ENCODE results near the gene TTC34.
A peak's percentile ranks its signal among the peaks of the same experiment; 100 is the strongest.

Gene TTC34

GRCh38 chr1:2821373-2821955, 20.0 kb upstream of the TTC34 start:
- Histone ChIP-seq H4K8ac (ENCODE audit: low read depth, low read length) (no peak overlapping the region), H3K4me1 (ENCODE audit: control insufficient read depth in 2 of 2, insufficient read depth in 1 of 2, low read depth in 1 of 2, low read length in 2 of 2) (no peaks in the 10 kb centered on the region), H4K91ac (ENCODE audit: low read depth, low read length, poor library complexity) (no peak overlapping the region), H3K36me3 (replicated peaks in 1 of 2; ENCODE audit: control insufficient read depth in 2 of 2, insufficient read depth in 2 of 2, low read length in 2 of 2) (no peaks in the 10 kb centered on the region), H3K4me2 (ENCODE audit: insufficient read depth, low read length, poor library complexity, severe bottlenecking) (no peak overlapping the region), H3K23ac (ENCODE audit: low read depth, low read length, poor library complexity) (peak overlapping the region; percentile 9), H3K27me3 (ENCODE audit: control insufficient read depth in 3 of 3, insufficient read depth in 3 of 3, low read depth in 1 of 3, low read length in 3 of 3) (peaks cover 0 to 30% (median 0%) of the 10 kb centered on the region in 3 experiments), H3K14ac (ENCODE audit: low read length) (no peak overlapping the region), H2AFZ (ENCODE audit: low read length) (no peak overlapping the region), H3K27ac (replicated peaks; ENCODE audit: low read length) (no peak overlapping the region), H3K4me3 (ENCODE audit: low read length in 2 of 2) (no peak overlapping the region), H3K9me3 (replicated peaks in 1 of 2; ENCODE audit: control insufficient read depth in 2 of 2, insufficient read depth in 1 of 2, low read depth in 1 of 2, low read length in 2 of 2) (peaks cover 0 to 18% of the 10 kb centered on the region in 2 donors), H3K79me1 (ENCODE audit: low read depth, low read length) (no peaks in the 10 kb centered on the region), H3K9ac (ENCODE audit: low read depth, low read length, poor library complexity) (no peak overlapping the region), H2BK5ac (ENCODE audit: low read length) (no peak overlapping the region), H2BK120ac (ENCODE audit: low read depth, low read length) (no peak overlapping the region), H3K4ac (ENCODE audit: low read length) (no peak overlapping the region), H2AK5ac (ENCODE audit: low read depth, low read length) (peak overlapping the region; percentile 91), H2BK15ac (ENCODE audit: low read length) (peak overlapping the region; percentile 63), H2BK12ac (ENCODE audit: low read length) (no peak overlapping the region), H3K18ac (ENCODE audit: low read length) (peak overlapping the region; percentile 27)
- no peak for DNase-seq (ENCODE audit: low spot score)
- WGBS, 2 donors (ENCODE audit: extremely low coverage in 2 of 2, insufficient read length in 2 of 2, insufficient replicate concordance in 1 of 2), result no CpG with 5 or more reads among the region's 17 CpGs

GRCh38 chr1:2820731-2821372, 19.4 kb upstream of the TTC34 start:
- Histone ChIP-seq H2AK5ac (ENCODE audit: low read depth, low read length) (peak overlapping the region; percentile 91), H4K8ac (ENCODE audit: low read depth, low read length) (peak overlapping the region; percentile 25), H3K14ac (ENCODE audit: low read length) (no peak overlapping the region), H2BK15ac (ENCODE audit: low read length) (peak overlapping the region; percentile 63), H3K9ac (ENCODE audit: low read depth, low read length, poor library complexity) (no peak overlapping the region), H2BK12ac (ENCODE audit: low read length) (no peak overlapping the region), H3K36me3 (replicated peaks in 1 of 2; ENCODE audit: control insufficient read depth in 2 of 2, insufficient read depth in 2 of 2, low read length in 2 of 2) (no peaks in the 10 kb centered on the region), H2BK5ac (ENCODE audit: low read length) (no peak overlapping the region), H3K4me2 (ENCODE audit: insufficient read depth, low read length, poor library complexity, severe bottlenecking) (no peak overlapping the region), H4K91ac (ENCODE audit: low read depth, low read length, poor library complexity) (peak overlapping the region; percentile 19), H3K27me3 (ENCODE audit: control insufficient read depth in 3 of 3, insufficient read depth in 3 of 3, low read depth in 1 of 3, low read length in 3 of 3) (peaks cover 0 to 27% (median 0%) of the 10 kb centered on the region in 3 experiments), H3K4me1 (ENCODE audit: control insufficient read depth in 2 of 2, insufficient read depth in 1 of 2, low read depth in 1 of 2, low read length in 2 of 2) (no peaks in the 10 kb centered on the region), H2BK120ac (ENCODE audit: low read depth, low read length) (no peak overlapping the region), H3K79me1 (ENCODE audit: low read depth, low read length) (no peaks in the 10 kb centered on the region), H3K4me3 (ENCODE audit: low read length in 2 of 2) (no peak overlapping the region), H3K18ac (ENCODE audit: low read length) (peak overlapping the region; percentile 27), H3K4ac (ENCODE audit: low read length) (no peak overlapping the region), H3K9me3 (replicated peaks in 1 of 2; ENCODE audit: control insufficient read depth in 2 of 2, insufficient read depth in 1 of 2, low read depth in 1 of 2, low read length in 2 of 2) (peaks cover 0 to 15% of the 10 kb centered on the region in 2 donors), H3K27ac (replicated peaks; ENCODE audit: low read length) (no peak overlapping the region), H2AFZ (ENCODE audit: low read length) (no peak overlapping the region), H3K23ac (ENCODE audit: low read depth, low read length, poor library complexity) (no peak overlapping the region)
- DNase-seq (ENCODE audit: low spot score), result no peak
- WGBS, 2 donors (ENCODE audit: extremely low coverage in 2 of 2, insufficient read length in 2 of 2, insufficient replicate concordance in 1 of 2), result no CpG with 5 or more reads among the region's 11 CpGs

- H3K27me3 ChIP-seq (ENCODE audit: control insufficient read depth in 3 of 3, insufficient read depth in 3 of 3, low read depth in 1 of 3, low read length in 3 of 3), result peaks cover 0 to 25% (median 0%) of the 10 kb centered on the region in 3 experiments
- H3K23ac ChIP-seq (ENCODE audit: low read depth, low read length, poor library complexity), result peak overlapping the region; percentile 31
- no peaks in the 10 kb centered on the region for H3K79me1 ChIP-seq (ENCODE audit: low read depth, low read length)
- no peak overlapping the region for H2AFZ ChIP-seq (ENCODE audit: low read length)
- no peak overlapping the region for H3K4ac ChIP-seq (ENCODE audit: low read length)
- no peak overlapping the region for H2BK15ac ChIP-seq (ENCODE audit: low read length)
- H4K8ac ChIP-seq (ENCODE audit: low read depth, low read length), result no peak overlapping the region
- peak overlapping the region; percentile 91 for H2AK5ac ChIP-seq (ENCODE audit: low read depth, low read length)
- no peak for DNase-seq (ENCODE audit: low spot score)
- no peak overlapping the region for H3K4me3 ChIP-seq (ENCODE audit: low read length in 2 of 2)
- no peak overlapping the region for H2BK12ac ChIP-seq (ENCODE audit: low read length)
- H2BK5ac ChIP-seq (ENCODE audit: low read length), result no peak overlapping the region
- no peaks in the 10 kb centered on the region for H3K4me1 ChIP-seq (ENCODE audit: control insufficient read depth in 2 of 2, insufficient read depth in 1 of 2, low read depth in 1 of 2, low read length in 2 of 2)
- no peak overlapping the region for H3K9ac ChIP-seq (ENCODE audit: low read depth, low read length, poor library complexity)
- peak overlapping the region; percentile 19 for H4K91ac ChIP-seq (ENCODE audit: low read depth, low read length, poor library complexity)
- H3K36me3 ChIP-seq (replicated peaks in 1 of 2; ENCODE audit: control insufficient read depth in 2 of 2, insufficient read depth in 2 of 2, low read length in 2 of 2), result no peaks in the 10 kb centered on the region
- peaks cover 0 to 17% of the 10 kb centered on the region in 2 donors for H3K9me3 ChIP-seq (replicated peaks in 1 of 2; ENCODE audit: control insufficient read depth in 2 of 2, insufficient read depth in 1 of 2, low read depth in 1 of 2, low read length in 2 of 2)
- no peak overlapping the region for H3K14ac ChIP-seq (ENCODE audit: low read length)
- no peak overlapping the region for H2BK120ac ChIP-seq (ENCODE audit: low read depth, low read length)
- no peak overlapping the region for H3K18ac ChIP-seq (ENCODE audit: low read length)
- no peak overlapping the region for H3K27ac ChIP-seq (replicated peaks; ENCODE audit: low read length)
- WGBS, 2 donors (ENCODE audit: extremely low coverage in 2 of 2, insufficient read length in 2 of 2, insufficient replicate concordance in 1 of 2), result no CpG with 5 or more reads among the region's 31 CpGs
- no peak overlapping the region for H3K4me2 ChIP-seq (ENCODE audit: insufficient read depth, low read length, poor library complexity, severe bottlenecking)
Measured at GRCh38 chr1:2819831-2820730, 18.6 kb upstream of the TTC34 start.

- peaks cover 0 to 28% (median 0%) of the 10 kb centered on the region in 3 experiments for H3K27me3 ChIP-seq (ENCODE audit: control insufficient read depth in 3 of 3, insufficient read depth in 3 of 3, low read depth in 1 of 3, low read length in 3 of 3)
- no peak overlapping the region for H3K27ac ChIP-seq (replicated peaks; ENCODE audit: low read length)
- H2BK15ac ChIP-seq (ENCODE audit: low read length), result no peak overlapping the region
- no peak overlapping the region for H4K8ac ChIP-seq (ENCODE audit: low read depth, low read length)
- H3K36me3 ChIP-seq (replicated peaks in 1 of 2; ENCODE audit: control insufficient read depth in 2 of 2, insufficient read depth in 2 of 2, low read length in 2 of 2), result no peaks in the 10 kb centered on the region
- H3K4me3 ChIP-seq (ENCODE audit: low read length in 2 of 2), result peak overlapping the region in 1 of 2 donors; percentile 74
- no peak overlapping the region for H3K14ac ChIP-seq (ENCODE audit: low read length)
- H2AFZ ChIP-seq (ENCODE audit: low read length), result no peak overlapping the region
- H2AK5ac ChIP-seq (ENCODE audit: low read depth, low read length), result no peak overlapping the region
- peaks cover 0 to 17% of the 10 kb centered on the region in 2 donors for H3K9me3 ChIP-seq (replicated peaks in 1 of 2; ENCODE audit: control insufficient read depth in 2 of 2, insufficient read depth in 1 of 2, low read depth in 1 of 2, low read length in 2 of 2)
- H3K79me1 ChIP-seq (ENCODE audit: low read depth, low read length), result no peaks in the 10 kb centered on the region
- no peak overlapping the region for H3K4me2 ChIP-seq (ENCODE audit: insufficient read depth, low read length, poor library complexity, severe bottlenecking)
- H2BK12ac ChIP-seq (ENCODE audit: low read length), result no peak overlapping the region
- no peak overlapping the region for H2BK120ac ChIP-seq (ENCODE audit: low read depth, low read length)
- no CpG with 5 or more reads among the region's 5 CpGs for WGBS, 2 donors (ENCODE audit: extremely low coverage in 2 of 2, insufficient read length in 2 of 2, insufficient replicate concordance in 1 of 2)
- H3K4ac ChIP-seq (ENCODE audit: low read length), result no peak overlapping the region
- H2BK5ac ChIP-seq (ENCODE audit: low read length), result no peak overlapping the region
- H3K4me1 ChIP-seq (ENCODE audit: control insufficient read depth in 2 of 2, insufficient read depth in 1 of 2, low read depth in 1 of 2, low read length in 2 of 2), result no peaks in the 10 kb centered on the region
- H3K18ac ChIP-seq (ENCODE audit: low read length), result no peak overlapping the region
- peak overlapping the region; percentile 31 for H3K23ac ChIP-seq (ENCODE audit: low read depth, low read length, poor library complexity)
- no peak for DNase-seq (ENCODE audit: low spot score)
- no peak overlapping the region for H3K9ac ChIP-seq (ENCODE audit: low read depth, low read length, poor library complexity)
- no peak overlapping the region for H4K91ac ChIP-seq (ENCODE audit: low read depth, low read length, poor library complexity)
Measured at GRCh38 chr1:2819429-2819828, 17.9 kb upstream of the TTC34 start.
